OCI-LY3 (cell line): Measurements from ENCODE around the gene PPP2R5B.

ENCODE experiments used
- EZH2phosphoT487 ChIP-seq: fragments of 200-600 bp; shearing (Covaris generic); IDR thresholded peaks from 2 replicates; pipeline ENCODE4 v1.6.1; 2018; ENCODE audit warnings: antibody characterized with exemption, mixed run types, low read depth
- TF ChIP-seq, protein P1 (sequence below): fragments of 200-600, 300-600 bp; sonication (generic); IDR thresholded peaks from 2 replicates; pipeline ENCODE4 v1.5.1; 2014; ENCODE audit warnings: antibody characterized with exemption, low read length, low read depth

DNA sequence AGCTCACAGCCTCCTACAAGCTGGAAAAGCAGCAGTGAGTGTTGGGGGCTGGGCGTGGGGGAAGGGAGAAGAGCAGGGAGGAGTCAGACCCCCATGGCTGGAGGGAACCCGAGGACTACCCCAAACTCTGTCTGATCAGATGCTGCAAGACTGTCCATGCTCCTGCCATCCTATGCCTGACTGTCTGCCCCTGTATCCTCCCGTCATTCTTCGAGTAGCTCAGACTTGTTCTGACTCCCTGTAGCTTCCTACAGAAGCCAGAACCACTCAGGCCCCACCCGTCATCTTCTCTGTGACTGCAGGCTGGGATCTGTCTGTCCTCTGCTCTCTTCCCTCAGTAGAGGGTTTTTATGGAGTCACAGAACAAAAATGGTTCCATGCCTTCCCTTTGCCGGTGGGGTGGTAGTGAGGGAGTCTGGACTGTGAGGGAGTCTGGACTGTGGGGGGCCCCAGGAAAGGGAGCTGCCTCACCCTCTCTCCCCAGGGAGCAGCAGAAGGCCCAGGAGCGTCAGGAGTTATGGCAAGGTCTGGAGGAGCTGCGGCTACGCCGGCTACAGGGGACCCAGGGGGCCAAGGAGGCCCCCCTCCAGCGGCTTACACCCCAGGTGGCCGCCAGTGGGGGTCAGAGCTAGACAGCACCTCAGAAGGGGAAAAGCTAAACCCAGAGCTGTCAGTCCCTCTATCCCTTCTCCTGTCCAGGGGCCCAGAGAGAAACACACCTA is 8.9 kb downstream of the PPP2R5B start:
- TF ChIP-seq, protein P1, sequence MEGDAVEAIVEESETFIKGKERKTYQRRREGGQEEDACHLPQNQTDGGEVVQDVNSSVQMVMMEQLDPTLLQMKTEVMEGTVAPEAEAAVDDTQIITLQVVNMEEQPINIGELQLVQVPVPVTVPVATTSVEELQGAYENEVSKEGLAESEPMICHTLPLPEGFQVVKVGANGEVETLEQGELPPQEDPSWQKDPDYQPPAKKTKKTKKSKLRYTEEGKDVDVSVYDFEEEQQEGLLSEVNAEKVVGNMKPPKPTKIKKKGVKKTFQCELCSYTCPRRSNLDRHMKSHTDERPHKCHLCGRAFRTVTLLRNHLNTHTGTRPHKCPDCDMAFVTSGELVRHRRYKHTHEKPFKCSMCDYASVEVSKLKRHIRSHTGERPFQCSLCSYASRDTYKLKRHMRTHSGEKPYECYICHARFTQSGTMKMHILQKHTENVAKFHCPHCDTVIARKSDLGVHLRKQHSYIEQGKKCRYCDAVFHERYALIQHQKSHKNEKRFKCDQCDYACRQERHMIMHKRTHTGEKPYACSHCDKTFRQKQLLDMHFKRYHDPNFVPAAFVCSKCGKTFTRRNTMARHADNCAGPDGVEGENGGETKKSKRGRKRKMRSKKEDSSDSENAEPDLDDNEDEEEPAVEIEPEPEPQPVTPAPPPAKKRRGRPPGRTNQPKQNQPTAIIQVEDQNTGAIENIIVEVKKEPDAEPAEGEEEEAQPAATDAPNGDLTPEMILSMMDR: no peak
- TF ChIP-seq EZH2phosphoT487: no peak
